Measurements from ENCODE around the gene FAM3A. TPM values are rescaled to one million over a fixed set of nuclear protein-coding genes. Genes with fewer than 3 reads are reported as not detected.
A peak's percentile ranks its signal among the peaks of the same experiment; 100 is the strongest.

FAM3A gene
- polyA plus RNA-seq, 3 donors, result 24.3 to 29.3 (median 28.0) TPM

- no peak for DNase-seq (ENCODE audit: low read depth in 3 of 3, low spot score in 2 of 3)
Observed at GRCh38 chrX:154483325-154483724, 32.7 kb downstream of the FAM3A start.

- no peak for DNase-seq (ENCODE audit: low read depth in 3 of 3, low spot score in 2 of 3)
Observed at GRCh38 chrX:154482786-154483185, 33.2 kb downstream of the FAM3A start.

GRCh38 chrX:154481911-154482601, 34.0 kb downstream of the FAM3A start:
- DNase-seq (ENCODE audit: low read depth in 3 of 3, low spot score in 2 of 3), result no peak

GRCh38 chrX:154481195-154481594, 34.8 kb downstream of the FAM3A start:
- no peak for DNase-seq (ENCODE audit: low read depth in 3 of 3, low spot score in 2 of 3)

- DNase-seq (ENCODE audit: low read depth in 3 of 3, low spot score in 2 of 3), result peak; percentile 43 to 68 (median 62)
Observed at GRCh38 chrX:154478728-154479622, 37.1 kb downstream of the FAM3A start, which contains the start of gene LAGE3. Gene LAGE3, minus strand, starts transcription at chrX:154479281. Its CDS starts 366 bp downstream, at chrX:154478915.

- DNase-seq (ENCODE audit: low read depth in 3 of 3, low spot score in 2 of 3), result no peak
Observed at GRCh38 chrX:154477891-154478477, 38.0 kb downstream of the FAM3A start.

- no peak for DNase-seq (ENCODE audit: low read depth in 3 of 3, low spot score in 2 of 3)
Observed at GRCh38 chrX:154476821-154477220, 39.2 kb downstream of the FAM3A start.

GRCh38 chrX:154473683-154474082, 42.3 kb downstream of the FAM3A start:
- no peak for DNase-seq (ENCODE audit: low read depth in 3 of 3, low spot score in 2 of 3)

- no peak for DNase-seq (ENCODE audit: low read depth in 3 of 3, low spot score in 2 of 3)
Observed at GRCh38 chrX:154472685-154473632, 43.1 kb downstream of the FAM3A start.

GRCh38 chrX:154471839-154472684, 44.0 kb downstream of the FAM3A start:
- DNase-seq (ENCODE audit: low read depth in 3 of 3, low spot score in 2 of 3), result no peak

GRCh38 chrX:154470914-154471568, 45.0 kb downstream of the FAM3A start:
- DNase-seq (ENCODE audit: low read depth in 3 of 3, low spot score in 2 of 3), result no peak

GRCh38 chrX:154470434-154470833, 45.6 kb downstream of the FAM3A start:
- no peak for DNase-seq (ENCODE audit: low read depth in 3 of 3, low spot score in 2 of 3)

- DNase-seq (ENCODE audit: low read depth in 3 of 3, low spot score in 2 of 3), result no peak
Observed at GRCh38 chrX:154469880-154470279, 46.2 kb downstream of the FAM3A start.

GRCh38 chrX:154469114-154469513, 46.9 kb downstream of the FAM3A start:
- no peak for DNase-seq (ENCODE audit: low read depth in 3 of 3, low spot score in 2 of 3)

- DNase-seq (ENCODE audit: low read depth in 3 of 3, low spot score in 2 of 3), result no peak
Observed at GRCh38 chrX:154468217-154468616, 47.8 kb downstream of the FAM3A start.

- DNase-seq (ENCODE audit: low read depth in 3 of 3, low spot score in 2 of 3), result no peak
Observed at GRCh38 chrX:154467556-154467955, 48.5 kb downstream of the FAM3A start.

- no peak for DNase-seq (ENCODE audit: low read depth in 3 of 3, low spot score in 2 of 3)
Observed at GRCh38 chrX:154466907-154467306, 49.1 kb downstream of the FAM3A start.

- no peak for DNase-seq (ENCODE audit: low read depth in 3 of 3, low spot score in 2 of 3)
Observed at GRCh38 chrX:154466036-154466435, 50.0 kb downstream of the FAM3A start.

- DNase-seq (ENCODE audit: low read depth in 3 of 3, low spot score in 2 of 3), result no peak
Observed at GRCh38 chrX:154465601-154466000, 50.4 kb downstream of the FAM3A start.
